Pancreas (tissue), 10 donors: Measurements from ENCODE around the gene HBS1L. TPM values are rescaled to one million over a fixed set of nuclear protein-coding genes. Genes with fewer than 3 reads are reported as not detected.

ENCODE experiments used
- ATAC-seq, 4 donors: fragments of 200-7000 bp; cut with Tn5 transposase; one replicate each; pipeline versions ENCODE4 v1.8.0 to v1.9.1; 2020; ENCODE audit warnings: mild to moderate bottlenecking in 4 of 4, moderate library complexity in 4 of 4
- DNase-seq, 6 donors: peaks; one replicate each; pipeline ENCODE4 v3.0.0-alpha.2; 2020
- FAIRE-seq: peaks from 2 replicates; lab custom pipeline; 2012; peaks lifted over from hg19 to GRCh38; lab: Jason Lieb, UNC
- H3K27ac ChIP-seq, 4 donors: fragments of 200-600 bp; sonication (generic); 1 replicate in 3 of 4; 2 replicates in 1 of 4; pipeline versions ENCODE4 v1.5.0 to v1.8.0; 2020
- H3K27me3 ChIP-seq, 4 donors: fragments of 200-600 bp; one replicate each; pipeline ENCODE4 v1.8.0; 2021
- H3K36me3 ChIP-seq, 3 donors: fragments of 200-600 bp; sonication (generic) in 1 of 3; one replicate each; pipeline versions ENCODE4 v1.5.0 to v1.8.0; 2020 to 2021
- H3K4me1 ChIP-seq, 3 donors: fragments of 200-600 bp; one replicate each; pipeline ENCODE4 v1.8.0; 2021
- H3K4me3 ChIP-seq, 4 donors: fragments of 200-600 bp; sonication (generic) in 2 of 4; one replicate each; pipeline versions ENCODE4 v1.5.0 to v1.8.0; 2020 to 2021
- H3K9me3 ChIP-seq, 4 donors: fragments of 200-600 bp; one replicate each; pipeline ENCODE4 v1.8.0; 2021
- CTCF ChIP-seq, 4 donors: fragments of 200-600 bp; sonication (generic) in 3 of 4; IDR thresholded peaks; one replicate each; pipeline versions ENCODE4 v1.5.0 to v1.8.0; 2021; ENCODE audit warnings: antibody characterized with exemption in 4 of 4
- WGBS, 2 donors: extraction: QIAGEN DNeasy Blood & Tissue Kit; methylation state at CpG; one replicate each; pipeline ENCODE4 v1.1.7; 2013; 5-methylcytosine and 5-hydroxymethylcytosine counted together
- intact Hi-C, 3 donors: fragments of 100-400 bp; cut with DNase I; formaldehyde crosslinking; loops; one replicate each; pipeline versions ENCODE4 v1.11.1 to v1.14.2; 2022
- polyA plus RNA-seq, 2 donors: library from polyadenylated mRNA; stranded (reverse); fragments of 200-250 nt; gene quantifications; one replicate each; pipeline ENCODE4 v1.2.3, GENCODE V29; 2013
- total RNA-seq, 6 donors: library from RNA; stranded (reverse); fragmentation: NEBNext Ultra II Directional in 4 of 6; extraction: Animal tissue kit (Norgen Biotek cat#: 25700) in 4 of 6; gene quantifications; one replicate each; pipeline versions ENCODE4 v1.2.1 to v1.2.4, GENCODE V29; 2021 to 2023
- donor health status: healthy with polysubstance abuse.
- donor health status: DM: no; HTN: no; CAD: no; lungs with moderate emphysema.
- donor health status: DM: no; HTN: no; CAD: no.
- donor health status: control.
- donor health status: control.
- donor health status: Bipolar disorder and iron deficiency.
- donor health status: DM: yes; HTN: yes; CAD: no.
- donor health status: DM: no; HTN: no; CAD: no.
- donor health status: DM: no; HTN: no; CAD: no.
- donor health status: DM: yes; HTN: yes; CAD: no.

HBS1L gene
- total and polyA plus RNA-seq, 8 donors = 10.3 to 41.5 (median 38.9) TPM

- DNase-seq (no peak), ATAC-seq (peak in 1 of 4 donors; percentile 67), FAIRE-seq (no peak)
- WGBS, 2 donors = 84 to 89% methylated on average over 5 of the region's 5 CpGs
- Histone ChIP-seq H3K36me3 (no peaks in the 10 kb centered on the region), H3K4me3 (no peak overlapping the region), H3K27me3 (no peaks in the 10 kb centered on the region), H3K4me1 (peaks cover 9 to 15% (median 12%) of the 10 kb centered on the region in 3 donors), H3K9me3 (no peaks in the 10 kb centered on the region), H3K27ac (no peak overlapping the region)
- TF ChIP-seq CTCF (IDR thresholded peaks at IDR 0.05) = no peak
- intact Hi-C loops = no loop called here
Observed at GRCh38 chr6:135030532-135031178, 24.0 kb downstream of the HBS1L start.

- no peaks in the 10 kb centered on the region for H3K36me3 ChIP-seq
- H3K27ac ChIP-seq = no peak overlapping the region
- 71 to 78% methylated on average over 3 of the region's 3 CpGs for WGBS, 2 donors
- H3K27me3 ChIP-seq = no peaks in the 10 kb centered on the region
- peaks cover 9 to 15% (median 12%) of the 10 kb centered on the region in 3 donors for H3K4me1 ChIP-seq
- intact Hi-C loops = no loop called here
- H3K4me3 ChIP-seq = no peak overlapping the region
- H3K9me3 ChIP-seq = no peaks in the 10 kb centered on the region
- ATAC-seq (peak in 1 of 4 donors; percentile 21), FAIRE-seq (no peak), DNase-seq (no peak)
- no peak for TF ChIP-seq CTCF (IDR thresholded peaks at IDR 0.05)
Observed at GRCh38 chr6:135030056-135030473, 24.6 kb downstream of the HBS1L start.

GRCh38 chr6:135025775-135026174, 28.8 kb downstream of the HBS1L start:
- H3K27ac ChIP-seq = no peak overlapping the region
- no peaks in the 10 kb centered on the region for H3K27me3 ChIP-seq
- no peak for FAIRE-seq
- 71 to 80% methylated on average over 2 of the region's 2 CpGs for WGBS, 2 donors
- no peaks in the 10 kb centered on the region for H3K4me1 ChIP-seq
- intact Hi-C loops = no loop called here
- DNase-seq = no peak
- H3K4me3 ChIP-seq = no peak overlapping the region
- no peaks in the 10 kb centered on the region for H3K9me3 ChIP-seq
- TF ChIP-seq CTCF (IDR thresholded peaks at IDR 0.05) = no peak
- ATAC-seq = no peak
- no peaks in the 10 kb centered on the region for H3K36me3 ChIP-seq

GRCh38 chr6:135025175-135025574, 29.4 kb downstream of the HBS1L start:
- Histone ChIP-seq H3K27me3 (no peaks in the 10 kb centered on the region), H3K9me3 (no peaks in the 10 kb centered on the region), H3K4me3 (no peak overlapping the region), H3K4me1 (no peaks in the 10 kb centered on the region), H3K36me3 (no peaks in the 10 kb centered on the region), H3K27ac (no peak overlapping the region)
- TF ChIP-seq CTCF (IDR thresholded peaks at IDR 0.05) = no peak
- intact Hi-C loops = no loop called here
- FAIRE-seq (no peak), ATAC-seq (no peak), DNase-seq (no peak)
- WGBS, 2 donors = 89 to 94% methylated on average over 2 of the region's 2 CpGs

- no peak overlapping the region for H3K4me3 ChIP-seq
- FAIRE-seq (peak; percentile 20), DNase-seq (no peak), ATAC-seq (no peak)
- no peaks in the 10 kb centered on the region for H3K36me3 ChIP-seq
- H3K9me3 ChIP-seq = no peaks in the 10 kb centered on the region
- TF ChIP-seq CTCF (IDR thresholded peaks at IDR 0.05) = no peak
- no peaks in the 10 kb centered on the region for H3K4me1 ChIP-seq
- intact Hi-C loops = no loop called here
- H3K27me3 ChIP-seq = no peaks in the 10 kb centered on the region
- H3K27ac ChIP-seq = no peak overlapping the region
- WGBS, 2 donors = 75 to 83% methylated on average over 2 of the region's 2 CpGs
Observed at GRCh38 chr6:135022050-135022697, 32.4 kb downstream of the HBS1L start.
